H54 (cell line): ENCODE measurements around the gene NNMT.
A peak's percentile ranks its signal among the peaks of the same experiment; 100 is the strongest.

Source experiments
- DNase-seq: peaks from one replicate; pipeline ENCODE4 v3.0.0; 2011; ENCODE audit warnings: low spot score, mixed read lengths; ENCODE audit not compliant: insufficient read length
- FAIRE-seq: peaks from 3 replicates; lab custom pipeline; 2011; peaks lifted over from hg19 to GRCh38; lab: Jason Lieb, UNC
- POLR2A ChIP-seq: IDR thresholded peaks from 2 replicates; pipeline ENCODE4 v1.6.1; 2011; ENCODE audit warnings: low read depth, mild to moderate bottlenecking, low read length

Gene NNMT

GRCh38 chr11:114257621-114258558, 38.3 kb upstream of the NNMT start:
- no peak for TF ChIP-seq POLR2A
- FAIRE-seq (no peak), DNase-seq (no peak)

- TF ChIP-seq POLR2A, result no peak
- no peak for FAIRE-seq
- DNase-seq, result no peak
These were observed 37.5 kb upstream of the NNMT start for GRCh38 chr11:114258696-114259095.

GRCh38 chr11:114259124-114259526, 37.1 kb upstream of the NNMT start:
- DNase-seq, result no peak
- FAIRE-seq, result no peak
- no peak for TF ChIP-seq POLR2A

GRCh38 chr11:114259551-114259983, 36.6 kb upstream of the NNMT start:
- FAIRE-seq, result no peak
- no peak for DNase-seq
- no peak for TF ChIP-seq POLR2A

- no peak for TF ChIP-seq POLR2A
- no peak for FAIRE-seq
- DNase-seq, result no peak
These were observed 36.1 kb upstream of the NNMT start for GRCh38 chr11:114260077-114260476.

- FAIRE-seq (no peak), DNase-seq (no peak)
- TF ChIP-seq POLR2A, result no peak
These were observed 35.7 kb upstream of the NNMT start for GRCh38 chr11:114260483-114260882.

GRCh38 chr11:114261791-114262190, 34.4 kb upstream of the NNMT start:
- DNase-seq, result no peak
- FAIRE-seq, result no peak
- TF ChIP-seq POLR2A, result no peak

- FAIRE-seq (peak; percentile 65), DNase-seq (peak; percentile 26)
- TF ChIP-seq POLR2A, result no peak
These were observed 33.3 kb upstream of the NNMT start for GRCh38 chr11:114262681-114263512.

- no peak for TF ChIP-seq POLR2A
- FAIRE-seq, result no peak
- DNase-seq, result no peak
These were observed 32.6 kb upstream of the NNMT start for GRCh38 chr11:114263513-114264170.

GRCh38 chr11:114264381-114264780, 31.8 kb upstream of the NNMT start:
- FAIRE-seq (no peak), DNase-seq (no peak)
- no peak for TF ChIP-seq POLR2A

- TF ChIP-seq POLR2A, result no peak
- DNase-seq, result no peak
- no peak for FAIRE-seq
These were observed 30.9 kb upstream of the NNMT start for GRCh38 chr11:114265122-114265878.

- DNase-seq (no peak), FAIRE-seq (no peak)
- no peak for TF ChIP-seq POLR2A
These were observed 26.7 kb upstream of the NNMT start for GRCh38 chr11:114269498-114269897.

GRCh38 chr11:114270531-114271270, 25.5 kb upstream of the NNMT start:
- no peak for DNase-seq
- TF ChIP-seq POLR2A, result no peak
- no peak for FAIRE-seq
